ENCODE data around the gene CFAP61.

- TF ChIP-seq ZNF580 (tag by site-specific recombination; IDR thresholded peaks at IDR 0.05) (no peak), ZBTB11 (tag by site-specific recombination; conservative IDR thresholded peaks at IDR 0.05; ENCODE audit: low read depth) (no peak), CTCF (tag by site-specific recombination; IDR thresholded peaks at IDR 0.05) (no peak), ZNF549 (tag by site-specific recombination; IDR thresholded peaks at IDR 0.05) (no peak), ZNF747 (tag by site-specific recombination; IDR thresholded peaks at IDR 0.05) (no peak)
Measured at GRCh38 chr20:20160520-20160919, 108.2 kb downstream of the CFAP61 start.
